Liver (tissue), 3 donors: Measurements from ENCODE around the gene PKIG.

Source experiments
- CTCF ChIP-seq: fragments of 150-350 bp; IDR thresholded peaks from 2 replicates; pipeline ENCODE4 v1.5.1; 2017; ENCODE audit warnings: improper control_type of control experiment, low read depth, low read length; ENCODE audit not compliant: missing input control
- RAD21 ChIP-seq, 2 donors: IDR thresholded peaks; 2 replicates each; pipeline ENCODE4 v1.6.1; 2016; ENCODE audit warnings: antibody characterized with exemption in 2 of 2, mild to moderate bottlenecking in 2 of 2
- REST ChIP-seq: IDR thresholded peaks from 2 replicates; pipeline ENCODE4 v1.6.1; 2016; ENCODE audit warnings: antibody characterized with exemption, mild to moderate bottlenecking
- SP1 ChIP-seq: IDR thresholded peaks from 2 replicates; pipeline ENCODE4 v1.6.1; 2018; ENCODE audit warnings: antibody characterized with exemption, mild to moderate bottlenecking
- TAF1 ChIP-seq: conservative IDR thresholded peaks from 2 replicates; pipeline ENCODE4 v1.6.1; 2016; ENCODE audit warnings: antibody characterized with exemption, mild to moderate bottlenecking
- donor health status: healthy.
- donor health status: healthy.

- TF ChIP-seq CTCF (no peak), TAF1 (no peak), RAD21 (IDR thresholded peaks at IDR 0.05) (no peak), SP1 (no peak), REST (no peak)
Observed at GRCh38 chr20:44666066-44666465, 83.7 kb downstream of the PKIG start.
